Transverse colon (tissue), 4 donors: ENCODE results near the gene GIMD1. TPM values are rescaled to one million over a fixed set of nuclear protein-coding genes. Genes with fewer than 3 reads are reported as not detected.

ENCODE experiments used
- DNase-seq: peaks from one replicate; pipeline ENCODE4 v3.0.0-alpha.2; 2019
- H3K27ac ChIP-seq, 4 donors: fragments of 200-600 bp; sonication (generic); 2 replicates each; pipeline ENCODE4 v1.5.1; 2016 to 2018; ENCODE audit warnings: inconsistent platforms in 4 of 4
- H3K27me3 ChIP-seq: fragments of 200-600 bp; sonication (generic); 2 replicates; pipeline ENCODE4 v1.5.1; 2017; ENCODE audit warnings: inconsistent platforms
- H3K36me3 ChIP-seq, 4 donors: fragments of 200-600 bp; sonication (generic); 2 replicates each; pipeline ENCODE4 v1.5.1; 2017 to 2019; ENCODE audit warnings: inconsistent platforms in 4 of 4
- H3K4me1 ChIP-seq, 4 donors: fragments of 200-600 bp; sonication (generic); 2 replicates each; pipeline ENCODE4 v1.5.1; 2017 to 2020; ENCODE audit warnings: inconsistent platforms in 4 of 4
- H3K4me3 ChIP-seq, 4 donors: fragments of 200-600 bp; sonication (generic); 1 replicate in 1 of 4; 2 replicates in 3 of 4; pipeline versions ENCODE4 v1.5.1 to v1.6.1; 2017 to 2019; ENCODE audit warnings: inconsistent platforms in 4 of 4
- H3K9me3 ChIP-seq, 2 donors: fragments of 200-600 bp; sonication (generic); 2 replicates each; pipeline ENCODE4 v1.5.1; 2017 to 2019; ENCODE audit warnings: inconsistent platforms in 2 of 2
- CTCF ChIP-seq, 5 experiments: fragments of 200-600 bp in 3 of 5; fragments of 450-650 bp in 2 of 5; sonication (generic) in 3 of 5; IDR thresholded peaks; 1 replicate in 2 of 5; 2 replicates in 3 of 5; pipeline ENCODE4 v1.5.1; 2016 to 2017; ENCODE audit warnings: antibody characterized with exemption in 5 of 5, inconsistent platforms in 3 of 5, mild to moderate bottlenecking in 2 of 5, moderate library complexity in 1 of 5
- EP300 ChIP-seq: sonication (generic); formaldehyde crosslinking; IDR thresholded peaks from one replicate; pipeline ENCODE4 v1.6.1; 2017; ENCODE audit warnings: antibody characterized with exemption, low read depth
- POLR2A ChIP-seq: fragments of 450-650 bp; IDR thresholded peaks from one replicate; pipeline ENCODE4 v1.6.1; 2016; ENCODE audit warnings: antibody characterized with exemption, mild to moderate bottlenecking, moderate library complexity
- POLR2AphosphoS5 ChIP-seq, 3 donors: sonication (generic); formaldehyde crosslinking; IDR thresholded peaks; one replicate each; pipeline ENCODE4 v1.6.1; 2016; ENCODE audit warnings: antibody characterized with exemption in 3 of 3
- WGBS, 2 donors: methylation state at CpG; one replicate each; pipeline ENCODE4 v1.1.5; 2018; ENCODE audit warnings: low coverage in 1 of 2; 5-methylcytosine and 5-hydroxymethylcytosine counted together
- in situ Hi-C, 4 donors: fragments of 200-750 bp; cut with MboI; loops; one replicate each; pipeline versions ENCODE4 v1.15.0 to v1.15.1; 2017; ENCODE audit warnings: low sequenced_read_pairs in 3 of 4, low pct_ligation_motif_present in 1 of 4, low pct_unique_long_range_greater_than_20kb in 1 of 4
- intact Hi-C: fragments of 100-400 bp; cut with DNase I; formaldehyde crosslinking; loops from one replicate; pipeline ENCODE4 v1.15.1; 2023; ENCODE audit warnings: low total_unique reads
- total RNA-seq, 4 donors: library from RNA; depleted of rRNA; stranded (reverse); fragments of >200 nt; gene quantifications; one replicate each; pipeline ENCODE4 v1.1.0, GENCODE V29; 2016

GIMD1 gene
- total RNA-seq, 4 donors from 2014 or later = not detected

- in situ Hi-C loops (no loop called here), intact Hi-C loops (no loop called here)
- H3K4me3 ChIP-seq = no peak overlapping the region
- no peak for DNase-seq
- H3K27me3 ChIP-seq = no peaks in the 10 kb centered on the region
- 68 to 100% methylated on average over 1 of the region's 1 CpG for WGBS, 2 donors
- no peak for TF ChIP-seq EP300
- TF ChIP-seq POLR2AphosphoS5 (IDR thresholded peaks at IDR 0.05) = no peak
- TF ChIP-seq POLR2A = no peak
- no peak for TF ChIP-seq CTCF (IDR thresholded peaks at IDR 0.05)
- no peak overlapping the region for H3K27ac ChIP-seq
- H3K4me1 ChIP-seq = peaks cover 10 to 27% (median 14%) of the 10 kb centered on the region in 4 donors
- H3K9me3 ChIP-seq = no peaks in the 10 kb centered on the region
- peaks cover 0 to 10% (median 0%) of the 10 kb centered on the region in 4 donors for H3K36me3 ChIP-seq
Measured at GRCh38 chr4:106312377-106312776, 56.2 kb downstream of the GIMD1 start.

Other genes starting within 250 kb of the GIMD1 start
- 10 to 100 TPM; 31.0 to 82.7 (median 51.4) TPM for gene TBCK, start 52.6 kb downstream of the GIMD1 start, total RNA-seq
- 10 to 100 TPM in 2 of 4 donors, 1 to 10 TPM in 2; 4.9 to 24.1 (median 15.1) TPM for gene AIMP1, start 52.2 kb downstream of the GIMD1 start, total RNA-seq